SK-N-SH (cell line): ENCODE measurements around the gene CD74. TPM values are rescaled to one million over a fixed set of nuclear protein-coding genes. Genes with fewer than 3 reads are reported as not detected.

Experiments used
- CTCF ChIA-PET: fragments of 300-600, 350-600 bp; formaldehyde crosslinking; extraction: SDS; loops from one replicate; lab custom pipeline; 2021; lab: Yijun Ruan, JAX
- POLR2A ChIA-PET: fragments of 350-600 bp; sonication (Branson Sonifier 250); formaldehyde crosslinking; extraction: SDS; loops from one replicate; lab custom pipeline; 2020; ENCODE audit warnings: antibody characterized with exemption, inconsistent platforms; lab: Yijun Ruan, JAX
- DNase-seq: peaks from one replicate; pipeline ENCODE4 v3.0.0; 2012
- H2AFZ ChIP-seq: fragments of 200-600 bp; sonication (generic); 2 replicates; pipeline ENCODE4 v1.8.1; 2016; ENCODE audit warnings: antibody characterized with exemption, mild to moderate bottlenecking, low read depth
- H3F3A ChIP-seq: fragments of 200-600 bp; sonication (generic); replicated peaks from 2 replicates; pipeline ENCODE3; 2016; ENCODE audit warnings: antibody characterized with exemption, mild to moderate bottlenecking; ENCODE audit not compliant: insufficient read depth
- H3K27ac ChIP-seq, 2 experiments: fragments of 200-500 bp in 1 of 2; fragments of 200-600 bp in 1 of 2; sonication (Bioruptor generic) in 1 of 2; sonication (generic), shearing (Covaris generic) in 1 of 2; 2 replicates each; pipeline versions ENCODE4 v1.5.1 to v1.6.1; 2014 to 2016; ENCODE audit warnings: low read depth in 2 of 2, inconsistent platforms in 1 of 2, low read length in 1 of 2, mild to moderate bottlenecking in 1 of 2, mixed read lengths in 1 of 2
- H3K27me3 ChIP-seq: fragments of 200-600 bp; sonication (generic), shearing (Covaris generic); 2 replicates; pipeline ENCODE4 v1.6.1; 2016; ENCODE audit warnings: mixed run types; ENCODE audit not compliant: insufficient read depth
- H3K36me3 ChIP-seq, 2 experiments: fragments of 200-500 bp in 1 of 2; fragments of 200-600 bp in 1 of 2; sonication (Bioruptor generic) in 1 of 2; sonication (generic) in 1 of 2; replicated peaks in 1 of 2; 2 replicates each; pipeline versions ENCODE3 to v1.5.1; 2014 to 2016; ENCODE audit warnings: low read length in 1 of 2, mild to moderate bottlenecking in 1 of 2; ENCODE audit not compliant: insufficient read depth in 2 of 2, control insufficient read depth in 1 of 2
- H3K4me1 ChIP-seq, 2 experiments: fragments of 200-500 bp in 1 of 2; fragments of 200-600 bp in 1 of 2; sonication (Bioruptor generic) in 1 of 2; sonication (generic), shearing (Covaris generic) in 1 of 2; 2 replicates each; pipeline versions ENCODE4 v1.5.1 to v1.6.1; 2014 to 2016; ENCODE audit warnings: low read depth in 1 of 2, low read length in 1 of 2, mixed run types in 1 of 2; ENCODE audit not compliant: insufficient read depth in 2 of 2, control insufficient read depth in 1 of 2
- H3K4me2 ChIP-seq: fragments of 200-600 bp; sonication (generic), shearing (Covaris generic); 2 replicates; pipeline ENCODE4 v1.6.1; 2017; ENCODE audit warnings: mixed run types
- H3K4me3 ChIP-seq, 2 experiments: fragments of 200-500 bp in 1 of 2; fragments of 200-600 bp in 1 of 2; sonication (Bioruptor generic) in 1 of 2; sonication (generic), shearing (Covaris generic) in 1 of 2; 2 replicates each; pipeline versions ENCODE4 v1.5.1 to v1.8.1; 2014 to 2016; ENCODE audit warnings: low read depth in 2 of 2, inconsistent platforms in 1 of 2, low read length in 1 of 2, mild to moderate bottlenecking in 1 of 2, mixed read lengths in 1 of 2, moderate library complexity in 1 of 2
- H3K79me2 ChIP-seq: fragments of 200-600 bp; sonication (generic); 2 replicates; pipeline ENCODE4 v1.8.1; 2017; ENCODE audit warnings: mild to moderate bottlenecking; ENCODE audit not compliant: insufficient read depth
- H3K9ac ChIP-seq: fragments of 200-600 bp; sonication (generic); 2 replicates; pipeline ENCODE4 v1.6.1; 2017; ENCODE audit warnings: mixed run types
- H3K9me2 ChIP-seq: fragments of 200-600 bp; sonication (generic); 2 replicates; pipeline ENCODE4 v1.6.1; 2017; ENCODE audit warnings: mixed run types
- H3K9me3 ChIP-seq: fragments of 200-600 bp; sonication (generic); 2 replicates; pipeline ENCODE4 v1.6.1; 2017; ENCODE audit warnings: mixed run types, mild to moderate bottlenecking, moderate library complexity
- H4K20me1 ChIP-seq: fragments of 200-600 bp; sonication (generic); 2 replicates; pipeline ENCODE4 v1.6.1; 2017; ENCODE audit warnings: mild to moderate bottlenecking, mixed run types; ENCODE audit not compliant: insufficient read depth
- EP300 ChIP-seq, 2 experiments: IDR thresholded peaks; 2 replicates each; pipeline versions ENCODE4 v1.4.0 to v1.6.1; 2012; ENCODE audit warnings: borderline replicate concordance in 1 of 2, low read depth in 1 of 2, low read length in 1 of 2
- EZH2phosphoT487 ChIP-seq: fragments of 200-600 bp; sonication (generic); IDR thresholded peaks from 2 replicates; pipeline ENCODE4 v1.6.1; 2017; ENCODE audit warnings: low read depth, mixed run types, mild to moderate bottlenecking, antibody characterized with exemption, moderate library complexity, borderline replicate concordance
- FOSL2 ChIP-seq: IDR thresholded peaks from 2 replicates; pipeline ENCODE4 v1.4.0; 2012; ENCODE audit warnings: low read depth, mild to moderate bottlenecking, moderate library complexity, borderline replicate concordance
- JUND ChIP-seq: IDR thresholded peaks from 2 replicates; pipeline ENCODE4 v1.4.0; 2012
- MEF2A ChIP-seq: IDR thresholded peaks from 2 replicates; pipeline ENCODE4 v1.4.0; 2012; ENCODE audit warnings: low read depth, borderline replicate concordance
- PBX3 ChIP-seq: IDR thresholded peaks from 2 replicates; pipeline ENCODE4; 2012
- POLR2AphosphoS5 ChIP-seq: IDR thresholded peaks from 2 replicates; pipeline ENCODE4 v1.6.1; 2012; ENCODE audit warnings: low read depth, low read length
- RCOR1 ChIP-seq: fragments of 150-350 bp; IDR thresholded peaks from 2 replicates; pipeline ENCODE4 v1.6.1; 2017; ENCODE audit warnings: antibody characterized with exemption, low read length
- REST ChIP-seq: IDR thresholded peaks from 2 replicates; pipeline ENCODE4 v1.6.1; 2012; ENCODE audit warnings: mild to moderate bottlenecking, low read depth, low read length, moderate library complexity
- RFX5 ChIP-seq: IDR thresholded peaks from 2 replicates; pipeline ENCODE4 v1.6.1; 2012; ENCODE audit warnings: mild to moderate bottlenecking, improper control_type of control experiment, low read length
- RXRA ChIP-seq: IDR thresholded peaks from 2 replicates; pipeline ENCODE4 v1.4.0; 2012; ENCODE audit warnings: low read depth, mild to moderate bottlenecking, borderline replicate concordance
- SIN3A ChIP-seq: IDR thresholded peaks from 2 replicates; pipeline ENCODE4 v1.6.1; 2012; ENCODE audit warnings: low read depth, mild to moderate bottlenecking, low read length, moderate library complexity, borderline replicate concordance
- SMC3 ChIP-seq: IDR thresholded peaks from 2 replicates; pipeline ENCODE4 v1.6.1; 2012; ENCODE audit warnings: low read depth, low read length, improper control_type of control experiment
- TEAD4 ChIP-seq: IDR thresholded peaks from 2 replicates; pipeline ENCODE4 v1.4.0; 2012; ENCODE audit warnings: mild to moderate bottlenecking, borderline replicate concordance; ENCODE audit not compliant: insufficient read depth
- USF2 ChIP-seq: fragments of 150-350 bp; IDR thresholded peaks from 2 replicates; pipeline ENCODE4 v1.6.1; 2017; ENCODE audit warnings: antibody characterized with exemption, low read length, low read depth, borderline replicate concordance
- WGBS: methylation state at CpG from one replicate; pipeline ENCODE4 v1.1.6; 2017; ENCODE audit warnings: low lambda C conversion rate; 5-methylcytosine and 5-hydroxymethylcytosine counted together
- polyA plus RNA-seq, 3 experiments: library from polyadenylated mRNA; depleted of rRNA; stranded (reverse); fragments of >200 nt; gene quantifications; 2 replicates each; pipeline ENCODE4 v1.2.3, GENCODE V29; 2012

The CD74 gene
- polyA plus RNA-seq, 1 of the 3 experiments (the other 2 are of a cell fraction), result 0.26 TPM

GRCh38 chr5:150394131-150394530, 18.6 kb downstream of the CD74 start:
- 80% methylated on average over 2 of the region's 3 CpGs for WGBS
- Histone ChIP-seq H3K9me3 (no peaks in the 10 kb centered on the region), H3K4me2 (no peak overlapping the region), H3K27me3 (no peaks in the 10 kb centered on the region)
- ChIA-PET CTCF (interaction anchor here (1.2 kb wide), 1 partner anchor 13 kb away, joined by 5 read pairs; no protein-coding TSS in a partner anchor), POLR2A (interaction anchor here (0.7 kb wide), 1 partner anchor 16 kb away, joined by 5 read pairs; no protein-coding TSS in a partner anchor)
- TF ChIP-seq MEF2A (no peak), RCOR1 (no peak), POLR2AphosphoS5 (no peak), FOSL2 (no peak), RFX5 (no peak), JUND (no peak), SMC3 (no peak), TEAD4 (no peak), SIN3A (no peak), PBX3 (no peak), USF2 (no peak), RXRA (no peak), EZH2phosphoT487 (no peak), REST (no peak), EP300 (IDR thresholded peaks at IDR 0.05; ENCODE audit: borderline replicate concordance in 1 of 2, low read depth in 1 of 2, low read length in 1 of 2) (no peak)
- TF ChIP-seq, all 33 proteins: peak for 0
- Histone ChIP-seq H2AFZ (no peak overlapping the region), H3K36me3 (peaks cover 21 to 91% of the 10 kb centered on the region in 2 experiments), H3K9me2 (no peaks in the 10 kb centered on the region), H4K20me1 (no peaks in the 10 kb centered on the region), H3K9ac (no peak overlapping the region), H3K4me1 (no peaks in the 10 kb centered on the region), H3F3A (no peaks in the 10 kb centered on the region), H3K27ac (no peak overlapping the region), H3K79me2 (no peaks in the 10 kb centered on the region), H3K4me3 (no peak overlapping the region)
- no peak for DNase-seq
